ENCODE data around the gene AFF4.

DNA sequence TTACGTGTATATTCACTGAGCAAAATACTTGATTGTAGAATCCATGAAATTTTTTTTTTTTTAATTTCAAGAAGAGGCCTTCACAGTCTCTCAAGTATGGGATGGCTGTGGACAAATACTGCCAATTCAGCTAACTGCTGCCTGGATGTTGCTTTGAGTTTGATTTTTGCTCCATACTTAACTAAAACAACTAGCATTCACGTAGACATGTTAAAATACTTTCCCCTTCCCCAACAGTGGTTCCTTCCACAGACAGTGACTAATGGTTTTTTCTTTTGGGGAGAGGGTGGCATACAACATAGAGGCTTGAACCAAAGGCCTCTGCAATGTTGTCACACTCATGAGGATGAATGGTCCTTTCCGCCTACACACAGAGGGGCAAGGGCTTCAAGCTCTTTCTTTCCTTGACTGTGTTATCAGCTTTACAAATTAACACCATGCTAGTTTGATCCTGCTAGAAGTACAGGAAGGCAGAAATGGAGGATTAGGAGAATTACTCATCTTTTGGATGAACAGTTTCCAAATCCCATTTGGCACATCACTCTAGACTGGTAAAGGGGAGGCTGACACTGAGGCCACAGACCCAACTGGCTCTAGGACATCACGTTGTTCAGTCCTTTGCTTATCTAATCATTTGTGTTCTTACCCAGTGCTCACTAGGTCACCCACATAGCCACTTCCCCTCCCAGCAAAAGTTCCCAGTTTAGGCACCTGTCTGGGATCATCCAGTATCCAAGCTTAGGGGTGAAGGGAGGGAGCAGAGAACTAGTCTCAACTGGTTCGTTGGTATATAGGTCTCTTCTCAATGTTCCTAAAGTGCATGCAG lies 91.8 kb downstream of the AFF4 start:
- TF ChIP-seq, protein P1, sequence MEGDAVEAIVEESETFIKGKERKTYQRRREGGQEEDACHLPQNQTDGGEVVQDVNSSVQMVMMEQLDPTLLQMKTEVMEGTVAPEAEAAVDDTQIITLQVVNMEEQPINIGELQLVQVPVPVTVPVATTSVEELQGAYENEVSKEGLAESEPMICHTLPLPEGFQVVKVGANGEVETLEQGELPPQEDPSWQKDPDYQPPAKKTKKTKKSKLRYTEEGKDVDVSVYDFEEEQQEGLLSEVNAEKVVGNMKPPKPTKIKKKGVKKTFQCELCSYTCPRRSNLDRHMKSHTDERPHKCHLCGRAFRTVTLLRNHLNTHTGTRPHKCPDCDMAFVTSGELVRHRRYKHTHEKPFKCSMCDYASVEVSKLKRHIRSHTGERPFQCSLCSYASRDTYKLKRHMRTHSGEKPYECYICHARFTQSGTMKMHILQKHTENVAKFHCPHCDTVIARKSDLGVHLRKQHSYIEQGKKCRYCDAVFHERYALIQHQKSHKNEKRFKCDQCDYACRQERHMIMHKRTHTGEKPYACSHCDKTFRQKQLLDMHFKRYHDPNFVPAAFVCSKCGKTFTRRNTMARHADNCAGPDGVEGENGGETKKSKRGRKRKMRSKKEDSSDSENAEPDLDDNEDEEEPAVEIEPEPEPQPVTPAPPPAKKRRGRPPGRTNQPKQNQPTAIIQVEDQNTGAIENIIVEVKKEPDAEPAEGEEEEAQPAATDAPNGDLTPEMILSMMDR (conservative IDR thresholded peaks at IDR 0.05; ENCODE audit: low read length), result no peak
- no peak for TF ChIP-seq EZH2phosphoT487 (IDR thresholded peaks at IDR 0.05; ENCODE audit: borderline replicate concordance, low read depth, low read length)

Measured in OCI-LY7 (cell line).